T-helper 22 cell (primary cell): ENCODE measurements around the gene CDCA3.

Experiments used
- DNase-seq: peaks from one replicate; pipeline ENCODE4 v3.0.0-alpha.2; 2020; ENCODE audit warnings: low read depth

The CDCA3 gene

DNA sequence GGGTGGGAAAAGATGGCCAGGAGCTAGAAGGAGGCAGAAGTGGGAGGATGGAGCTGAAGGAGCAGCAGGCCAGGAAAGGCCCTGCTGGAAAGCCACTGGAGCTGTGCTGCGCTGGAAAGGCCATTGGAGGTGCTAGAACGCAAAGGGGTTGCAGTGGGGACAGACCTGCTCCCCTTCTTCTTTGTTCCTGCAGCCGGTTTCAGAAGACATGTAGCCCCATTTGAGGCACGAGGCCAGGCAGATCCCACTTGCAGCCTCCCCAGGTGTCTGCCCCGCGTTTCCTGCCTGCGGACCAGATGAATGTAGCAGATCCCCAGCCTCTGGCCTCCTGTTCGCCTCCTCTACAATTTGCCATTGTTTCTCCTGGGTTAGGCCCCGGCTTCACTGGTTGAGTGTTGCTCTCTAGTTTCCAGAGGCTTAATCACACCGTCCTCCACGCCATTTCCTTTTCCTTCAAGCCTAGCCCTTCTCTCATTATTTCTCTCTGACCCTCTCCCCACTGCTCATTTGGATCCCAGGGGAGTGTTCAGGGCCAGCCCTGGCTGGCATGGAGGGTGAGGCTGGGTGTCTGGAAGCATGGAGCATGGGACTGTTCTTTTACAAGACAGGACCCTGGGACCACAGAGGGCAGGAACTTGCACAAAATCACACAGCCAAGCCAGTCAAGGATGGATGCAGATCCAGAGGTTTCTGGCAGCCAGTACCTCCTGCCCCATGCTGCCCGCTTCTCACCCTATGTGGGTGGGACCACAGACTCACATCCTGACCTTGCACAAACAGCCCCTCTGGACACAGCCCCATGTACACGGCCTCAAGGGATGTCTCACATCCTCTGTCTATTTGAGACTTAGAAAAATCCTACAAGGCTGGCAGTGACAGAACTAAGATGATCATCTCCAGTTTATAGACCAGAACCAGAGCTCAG lies 31.7 kb downstream of the CDCA3 start:
- no peak for DNase-seq

DNA sequence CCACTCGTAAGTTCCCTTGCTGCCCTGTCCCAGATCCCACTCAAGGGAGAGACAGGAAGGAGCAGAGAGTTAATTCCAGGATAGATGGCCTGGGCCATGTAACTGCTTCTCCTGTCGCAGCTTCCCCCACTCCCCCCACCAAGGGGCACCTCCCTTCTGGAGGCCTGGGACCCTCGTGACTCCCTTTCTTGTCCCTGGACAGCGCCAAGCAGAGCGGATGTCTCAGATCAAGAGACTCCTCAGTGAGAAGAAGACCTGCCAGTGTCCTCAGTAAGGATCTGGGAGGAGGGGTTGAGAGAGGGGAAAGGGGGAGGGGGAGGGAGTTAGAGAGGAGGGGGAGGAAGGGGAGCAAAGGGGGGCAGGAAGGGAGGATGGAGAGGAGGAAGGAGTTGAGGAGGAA lies 32.4 kb downstream of the CDCA3 start:
- no peak for DNase-seq

DNA sequence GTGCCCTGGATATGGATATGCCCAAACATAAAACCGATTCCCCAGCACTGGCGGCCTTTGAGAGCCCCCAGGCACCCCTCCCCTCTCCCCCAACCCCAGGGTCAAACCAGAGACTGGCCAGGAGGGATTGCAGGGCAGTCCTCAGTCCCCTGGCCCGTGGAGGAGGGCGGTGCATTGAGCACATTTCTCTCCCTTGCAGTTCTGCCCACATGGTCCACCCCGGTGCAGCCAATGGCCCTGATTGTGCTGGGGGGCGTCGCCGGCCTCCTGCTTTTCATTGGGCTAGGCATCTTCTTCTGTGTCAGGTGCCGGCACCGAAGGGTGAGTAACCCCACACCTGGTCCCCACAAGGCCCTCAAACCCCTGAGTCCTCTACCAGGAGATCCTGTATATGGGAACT lies 32.9 kb downstream of the CDCA3 start:
- no peak for DNase-seq

DNA sequence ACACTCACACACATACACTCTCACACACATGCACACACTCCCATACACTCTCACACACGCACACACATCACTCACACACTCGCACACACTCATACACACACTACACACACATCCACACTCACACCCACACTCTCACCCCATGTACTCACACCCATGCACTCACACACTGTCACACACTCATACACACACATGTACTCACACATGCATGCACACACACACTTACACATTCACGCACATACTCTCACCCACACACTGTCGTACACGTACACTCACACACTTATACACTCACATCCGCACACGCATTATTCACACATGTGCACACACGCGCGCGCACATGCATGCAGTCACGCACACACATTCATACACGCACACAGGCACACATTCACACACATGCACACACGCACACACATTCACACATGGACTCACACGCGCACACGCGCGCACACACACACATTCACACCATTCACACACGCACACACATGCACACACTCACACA lies 33.4 kb downstream of the CDCA3 start:
- no peak for DNase-seq

DNA sequence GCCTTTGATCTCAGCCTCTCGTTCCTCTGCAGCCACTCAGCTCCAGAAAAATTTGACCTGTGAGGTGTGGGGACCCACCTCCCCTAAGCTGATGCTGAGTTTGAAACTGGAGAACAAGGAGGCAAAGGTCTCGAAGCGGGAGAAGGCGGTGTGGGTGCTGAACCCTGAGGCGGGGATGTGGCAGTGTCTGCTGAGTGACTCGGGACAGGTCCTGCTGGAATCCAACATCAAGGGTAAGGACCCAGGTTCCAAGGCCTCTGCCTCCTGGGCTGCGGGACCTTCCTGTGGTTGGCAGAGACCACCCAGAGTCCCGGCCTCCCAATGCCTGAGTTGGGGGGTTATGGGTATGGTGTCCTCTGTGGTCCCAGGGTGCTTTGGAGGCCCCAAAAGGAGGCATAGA lies 34.0 kb downstream of the CDCA3 start:
- DNase-seq: no peak

DNA sequence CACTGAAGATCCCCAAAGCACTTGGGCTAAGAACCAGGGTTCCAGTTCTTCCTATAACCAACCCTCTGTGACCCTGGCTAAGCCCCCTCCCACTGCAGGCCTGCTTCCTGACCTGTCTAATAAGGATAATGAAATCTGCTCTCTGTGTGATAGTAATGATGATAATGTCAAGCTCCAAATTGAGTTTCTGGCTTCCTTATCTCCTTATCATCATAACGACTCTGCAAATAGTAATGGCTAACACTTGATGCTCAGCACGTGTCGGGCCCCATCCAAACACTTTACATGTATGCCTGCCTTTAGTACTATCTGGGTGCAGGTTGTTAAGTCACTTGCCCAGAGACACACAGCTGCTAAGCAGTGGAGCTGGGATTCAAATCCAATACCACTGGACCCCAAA lies 34.5 kb downstream of the CDCA3 start:
- no peak for DNase-seq

DNA sequence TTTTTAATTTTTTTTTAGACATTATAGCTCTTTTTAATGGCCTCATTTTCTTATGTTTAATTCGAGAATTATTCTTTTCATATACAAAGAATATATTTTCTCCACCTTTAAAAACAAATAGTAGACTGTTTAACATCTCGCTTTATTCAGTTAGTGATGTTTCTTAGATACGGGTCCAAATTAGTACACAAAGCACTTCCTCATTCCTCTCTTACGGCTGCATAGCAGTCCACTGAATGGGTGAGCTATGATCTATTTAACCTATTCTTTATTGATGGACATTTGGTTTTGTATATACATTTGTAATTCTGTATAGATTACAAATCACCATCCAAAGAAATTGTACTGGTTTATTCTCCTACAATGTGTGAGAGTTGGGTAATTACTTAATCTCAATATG lies 37.7 kb downstream of the CDCA3 start:
- no peak for DNase-seq

DNA sequence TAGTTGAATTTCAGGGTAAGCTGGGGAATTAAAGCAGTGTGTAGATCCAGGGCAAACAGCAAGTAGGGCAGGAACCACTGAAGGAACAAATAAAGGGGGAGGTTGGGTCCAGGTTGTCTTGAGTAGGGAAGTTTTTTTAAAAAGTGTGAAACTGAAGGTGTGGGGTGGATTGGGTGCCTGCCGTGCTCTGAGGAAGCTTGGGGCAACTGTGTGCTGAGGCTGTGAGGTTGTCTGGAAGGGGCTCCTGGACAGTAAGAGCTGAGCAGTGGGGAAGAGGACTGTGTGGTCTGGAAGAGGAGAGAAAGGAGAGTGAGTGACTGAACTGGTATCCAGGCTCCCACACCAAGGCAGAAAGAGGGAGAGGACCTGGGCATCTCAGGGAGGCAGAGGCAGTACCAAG lies 40.3 kb downstream of the CDCA3 start:
- DNase-seq: no peak

DNA sequence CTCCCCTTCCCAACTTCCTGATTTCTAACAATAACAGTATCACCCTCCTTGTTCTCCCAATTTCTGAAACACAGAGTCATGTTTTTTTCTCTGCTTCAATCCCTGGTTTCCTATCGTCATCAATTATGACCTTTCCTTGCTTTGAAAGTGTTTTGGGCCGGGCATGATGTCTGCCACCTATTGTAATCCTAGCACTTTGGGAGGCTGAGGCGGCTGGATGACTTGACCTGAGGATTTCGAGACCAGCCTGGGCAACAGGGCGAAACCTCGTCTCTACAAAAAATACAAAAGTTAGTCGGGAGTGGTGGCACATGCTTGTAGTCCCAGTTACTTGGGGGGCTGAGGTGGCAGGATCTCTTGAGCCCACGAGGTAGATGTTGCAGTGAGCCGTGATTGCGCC lies 42.0 kb downstream of the CDCA3 start:
- no peak for DNase-seq

DNA sequence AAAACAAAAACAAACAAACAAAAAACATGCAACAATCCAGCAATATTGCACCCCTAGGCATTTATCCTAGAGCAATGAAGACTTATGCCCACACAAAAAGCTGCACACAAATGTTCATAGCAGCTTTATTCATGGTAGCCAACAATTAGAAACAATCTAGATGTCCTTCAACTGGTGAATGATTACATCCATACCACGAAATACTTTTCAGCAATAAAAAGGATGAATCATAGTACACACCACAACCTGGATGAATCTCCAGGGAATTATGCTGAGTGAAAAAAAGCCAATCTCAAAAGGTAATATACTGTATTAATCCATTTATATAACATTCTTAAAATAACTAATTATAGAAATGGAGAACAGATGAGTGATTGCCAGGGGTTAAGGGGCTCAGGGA lies 43.9 kb downstream of the CDCA3 start:
- DNase-seq: no peak

DNA sequence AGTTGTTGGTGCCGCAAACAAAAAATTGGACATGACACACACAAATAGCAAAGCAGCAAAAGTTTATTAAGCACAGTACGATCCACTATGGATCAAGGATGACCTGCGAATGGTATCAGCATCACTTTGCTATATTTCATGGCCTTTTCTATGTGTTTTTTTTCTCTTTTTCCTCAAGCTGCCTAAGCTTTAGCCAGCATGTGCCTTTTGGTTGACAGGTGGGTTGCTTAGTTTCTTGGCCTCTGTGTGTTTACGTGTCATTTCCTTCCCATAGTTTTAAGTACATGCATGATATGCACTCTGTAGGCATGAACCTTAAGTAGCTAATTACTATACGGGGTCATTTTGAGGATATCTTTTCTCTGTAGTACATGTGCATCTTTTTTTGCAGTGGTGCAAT lies 51.9 kb downstream of the CDCA3 start:
- DNase-seq: no peak
